Measurements from ENCODE around the gene NANOGP8.

The NANOGP8 gene

GRCh38 chr15:35115155-35115725 is 30.1 kb upstream of the NANOGP8 start:
- Histone ChIP-seq H3K36me3 (ENCODE audit: control insufficient read depth, insufficient read depth, low read length) (no peaks in the 10 kb centered on the region), H3K4me1 (ENCODE audit: control insufficient read depth, insufficient read depth, low read length) (peaks cover 3% of the 10 kb centered on the region), H3K9me3 (ENCODE audit: control insufficient read depth, insufficient read depth, low read length) (no peaks in the 10 kb centered on the region), H3K4me3 (ENCODE audit: low read depth, low read length) (no peak overlapping the region), H3K9ac (ENCODE audit: low read depth, low read length) (no peak overlapping the region), H3K27me3 (ENCODE audit: control insufficient read depth, insufficient read depth, low read length) (no peaks in the 10 kb centered on the region)

- H3K4me3 ChIP-seq (ENCODE audit: low read depth, low read length), result no peak overlapping the region
- H3K4me1 ChIP-seq (ENCODE audit: control insufficient read depth, insufficient read depth, low read length), result peaks cover 2% of the 10 kb centered on the region
- no peaks in the 10 kb centered on the region for H3K27me3 ChIP-seq (ENCODE audit: control insufficient read depth, insufficient read depth, low read length)
- no peak overlapping the region for H3K9ac ChIP-seq (ENCODE audit: low read depth, low read length)
- H3K9me3 ChIP-seq (ENCODE audit: control insufficient read depth, insufficient read depth, low read length), result no peaks in the 10 kb centered on the region
- H3K36me3 ChIP-seq (ENCODE audit: control insufficient read depth, insufficient read depth, low read length), result no peaks in the 10 kb centered on the region
Measured at GRCh38 chr15:35112346-35112745, 27.3 kb upstream of the NANOGP8 start.

GRCh38 chr15:35111861-35112260 is 26.8 kb upstream of the NANOGP8 start:
- H3K9ac ChIP-seq (ENCODE audit: low read depth, low read length), result no peak overlapping the region
- H3K36me3 ChIP-seq (ENCODE audit: control insufficient read depth, insufficient read depth, low read length), result no peaks in the 10 kb centered on the region
- H3K27me3 ChIP-seq (ENCODE audit: control insufficient read depth, insufficient read depth, low read length), result no peaks in the 10 kb centered on the region
- no peaks in the 10 kb centered on the region for H3K4me1 ChIP-seq (ENCODE audit: control insufficient read depth, insufficient read depth, low read length)
- no peaks in the 10 kb centered on the region for H3K9me3 ChIP-seq (ENCODE audit: control insufficient read depth, insufficient read depth, low read length)
- H3K4me3 ChIP-seq (ENCODE audit: low read depth, low read length), result no peak overlapping the region

GRCh38 chr15:35108453-35108852 is 23.4 kb upstream of the NANOGP8 start:
- Histone ChIP-seq H3K9ac (ENCODE audit: low read depth, low read length) (no peak overlapping the region), H3K9me3 (ENCODE audit: control insufficient read depth, insufficient read depth, low read length) (no peaks in the 10 kb centered on the region), H3K36me3 (ENCODE audit: control insufficient read depth, insufficient read depth, low read length) (no peaks in the 10 kb centered on the region)

GRCh38 chr15:35107561-35107960 is 22.5 kb upstream of the NANOGP8 start:
- no peak overlapping the region for H3K4me3 ChIP-seq (ENCODE audit: low read depth, low read length)
- H3K9me3 ChIP-seq (ENCODE audit: control insufficient read depth, insufficient read depth, low read length), result no peaks in the 10 kb centered on the region
- H3K36me3 ChIP-seq (ENCODE audit: control insufficient read depth, insufficient read depth, low read length), result no peaks in the 10 kb centered on the region
- H3K4me1 ChIP-seq (ENCODE audit: control insufficient read depth, insufficient read depth, low read length), result no peaks in the 10 kb centered on the region
- H3K9ac ChIP-seq (ENCODE audit: low read depth, low read length), result no peak overlapping the region
- H3K27me3 ChIP-seq (ENCODE audit: control insufficient read depth, insufficient read depth, low read length), result no peaks in the 10 kb centered on the region

More at GRCh38 chr15:35108453-35108852, 23.4 kb upstream of the NANOGP8 start:
- no peaks in the 10 kb centered on the region for H3K4me1 ChIP-seq (ENCODE audit: control insufficient read depth, insufficient read depth, low read length)
- no peaks in the 10 kb centered on the region for H3K27me3 ChIP-seq (ENCODE audit: control insufficient read depth, insufficient read depth, low read length)
- no peak overlapping the region for H3K4me3 ChIP-seq (ENCODE audit: low read depth, low read length)

GRCh38 chr15:35107122-35107521 is 22.0 kb upstream of the NANOGP8 start:
- Histone ChIP-seq H3K4me1 (ENCODE audit: control insufficient read depth, insufficient read depth, low read length) (no peaks in the 10 kb centered on the region), H3K36me3 (ENCODE audit: control insufficient read depth, insufficient read depth, low read length) (no peaks in the 10 kb centered on the region)

GRCh38 chr15:35104526-35105147 is 19.5 kb upstream of the NANOGP8 start:
- no peaks in the 10 kb centered on the region for H3K4me1 ChIP-seq (ENCODE audit: control insufficient read depth, insufficient read depth, low read length)
- H3K9me3 ChIP-seq (ENCODE audit: control insufficient read depth, insufficient read depth, low read length), result no peaks in the 10 kb centered on the region

More at GRCh38 chr15:35107122-35107521, 22.0 kb upstream of the NANOGP8 start:
- H3K9me3 ChIP-seq (ENCODE audit: control insufficient read depth, insufficient read depth, low read length), result no peaks in the 10 kb centered on the region
- no peaks in the 10 kb centered on the region for H3K27me3 ChIP-seq (ENCODE audit: control insufficient read depth, insufficient read depth, low read length)
- H3K4me3 ChIP-seq (ENCODE audit: low read depth, low read length), result no peak overlapping the region
- no peak overlapping the region for H3K9ac ChIP-seq (ENCODE audit: low read depth, low read length)

GRCh38 chr15:35102186-35102585 is 17.1 kb upstream of the NANOGP8 start:
- Histone ChIP-seq H3K27me3 (ENCODE audit: control insufficient read depth, insufficient read depth, low read length) (no peaks in the 10 kb centered on the region), H3K9ac (ENCODE audit: low read depth, low read length) (no peak overlapping the region), H3K36me3 (ENCODE audit: control insufficient read depth, insufficient read depth, low read length) (no peaks in the 10 kb centered on the region), H3K4me3 (ENCODE audit: low read depth, low read length) (no peak overlapping the region), H3K4me1 (ENCODE audit: control insufficient read depth, insufficient read depth, low read length) (no peaks in the 10 kb centered on the region), H3K9me3 (ENCODE audit: control insufficient read depth, insufficient read depth, low read length) (no peaks in the 10 kb centered on the region)

More at GRCh38 chr15:35104526-35105147, 19.5 kb upstream of the NANOGP8 start:
- Histone ChIP-seq H3K27me3 (ENCODE audit: control insufficient read depth, insufficient read depth, low read length) (no peaks in the 10 kb centered on the region), H3K4me3 (ENCODE audit: low read depth, low read length) (no peak overlapping the region), H3K9ac (ENCODE audit: low read depth, low read length) (no peak overlapping the region), H3K36me3 (ENCODE audit: control insufficient read depth, insufficient read depth, low read length) (no peaks in the 10 kb centered on the region)

- no peak overlapping the region for H3K4me3 ChIP-seq (ENCODE audit: low read depth, low read length)
- no peaks in the 10 kb centered on the region for H3K27me3 ChIP-seq (ENCODE audit: control insufficient read depth, insufficient read depth, low read length)
- H3K9me3 ChIP-seq (ENCODE audit: control insufficient read depth, insufficient read depth, low read length), result no peaks in the 10 kb centered on the region
- H3K4me1 ChIP-seq (ENCODE audit: control insufficient read depth, insufficient read depth, low read length), result no peaks in the 10 kb centered on the region
- no peak overlapping the region for H3K9ac ChIP-seq (ENCODE audit: low read depth, low read length)
- no peaks in the 10 kb centered on the region for H3K36me3 ChIP-seq (ENCODE audit: control insufficient read depth, insufficient read depth, low read length)
Measured at GRCh38 chr15:35101335-35101734, 16.2 kb upstream of the NANOGP8 start.

- Histone ChIP-seq H3K9ac (ENCODE audit: low read depth, low read length) (no peak overlapping the region), H3K4me1 (ENCODE audit: control insufficient read depth, insufficient read depth, low read length) (no peaks in the 10 kb centered on the region), H3K9me3 (ENCODE audit: control insufficient read depth, insufficient read depth, low read length) (no peaks in the 10 kb centered on the region), H3K27me3 (ENCODE audit: control insufficient read depth, insufficient read depth, low read length) (no peaks in the 10 kb centered on the region), H3K36me3 (ENCODE audit: control insufficient read depth, insufficient read depth, low read length) (no peaks in the 10 kb centered on the region), H3K4me3 (ENCODE audit: low read depth, low read length) (no peak overlapping the region)
Measured at GRCh38 chr15:35098737-35099136, 13.6 kb upstream of the NANOGP8 start.

- H3K36me3 ChIP-seq (ENCODE audit: control insufficient read depth, insufficient read depth, low read length), result no peaks in the 10 kb centered on the region
- H3K9ac ChIP-seq (ENCODE audit: low read depth, low read length), result no peak overlapping the region
- no peaks in the 10 kb centered on the region for H3K9me3 ChIP-seq (ENCODE audit: control insufficient read depth, insufficient read depth, low read length)
- H3K4me1 ChIP-seq (ENCODE audit: control insufficient read depth, insufficient read depth, low read length), result no peaks in the 10 kb centered on the region
- no peak overlapping the region for H3K4me3 ChIP-seq (ENCODE audit: low read depth, low read length)
- H3K27me3 ChIP-seq (ENCODE audit: control insufficient read depth, insufficient read depth, low read length), result no peaks in the 10 kb centered on the region
Measured at GRCh38 chr15:35095941-35096340, 10.8 kb upstream of the NANOGP8 start.

- H3K4me3 ChIP-seq (ENCODE audit: low read depth, low read length), result no peak overlapping the region
- H3K27me3 ChIP-seq (ENCODE audit: control insufficient read depth, insufficient read depth, low read length), result no peaks in the 10 kb centered on the region
- no peaks in the 10 kb centered on the region for H3K9me3 ChIP-seq (ENCODE audit: control insufficient read depth, insufficient read depth, low read length)
- no peak overlapping the region for H3K9ac ChIP-seq (ENCODE audit: low read depth, low read length)
- no peaks in the 10 kb centered on the region for H3K4me1 ChIP-seq (ENCODE audit: control insufficient read depth, insufficient read depth, low read length)
- H3K36me3 ChIP-seq (ENCODE audit: control insufficient read depth, insufficient read depth, low read length), result no peaks in the 10 kb centered on the region
Measured at GRCh38 chr15:35092846-35093245, 7.8 kb upstream of the NANOGP8 start.

Data from iPS-15b (cell line).